ENCODE measurements around the gene ZNF865.

GRCh38 chr19:55643887-55644176 is 38.4 kb downstream of the ZNF865 start:
- TF ChIP-seq, protein P1, sequence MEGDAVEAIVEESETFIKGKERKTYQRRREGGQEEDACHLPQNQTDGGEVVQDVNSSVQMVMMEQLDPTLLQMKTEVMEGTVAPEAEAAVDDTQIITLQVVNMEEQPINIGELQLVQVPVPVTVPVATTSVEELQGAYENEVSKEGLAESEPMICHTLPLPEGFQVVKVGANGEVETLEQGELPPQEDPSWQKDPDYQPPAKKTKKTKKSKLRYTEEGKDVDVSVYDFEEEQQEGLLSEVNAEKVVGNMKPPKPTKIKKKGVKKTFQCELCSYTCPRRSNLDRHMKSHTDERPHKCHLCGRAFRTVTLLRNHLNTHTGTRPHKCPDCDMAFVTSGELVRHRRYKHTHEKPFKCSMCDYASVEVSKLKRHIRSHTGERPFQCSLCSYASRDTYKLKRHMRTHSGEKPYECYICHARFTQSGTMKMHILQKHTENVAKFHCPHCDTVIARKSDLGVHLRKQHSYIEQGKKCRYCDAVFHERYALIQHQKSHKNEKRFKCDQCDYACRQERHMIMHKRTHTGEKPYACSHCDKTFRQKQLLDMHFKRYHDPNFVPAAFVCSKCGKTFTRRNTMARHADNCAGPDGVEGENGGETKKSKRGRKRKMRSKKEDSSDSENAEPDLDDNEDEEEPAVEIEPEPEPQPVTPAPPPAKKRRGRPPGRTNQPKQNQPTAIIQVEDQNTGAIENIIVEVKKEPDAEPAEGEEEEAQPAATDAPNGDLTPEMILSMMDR (IDR thresholded peaks at IDR 0.05) = no peak
- TF ChIP-seq POLR2A (IDR thresholded peaks at IDR 0.05) = no peak

Data from ovary (tissue), 3 donors.